ENCODE measurements around the gene ZNF225. TPM values are rescaled to one million over a fixed set of nuclear protein-coding genes. Genes with fewer than 3 reads are reported as not detected.

Gene ZNF225
- 5.7 and 6.1 TPM in 2 replicates for total RNA-seq (2012; rRNA removed)
- polyA plus RNA-seq (2012; rRNA removed), result 1.1 and 1.5 TPM in 2 replicates
- 0.15 and 0.26 TPM in 2 replicates for polyA plus RNA-seq (2012; cell fraction: cytosol; rRNA removed)
- polyA plus RNA-seq (2012; cell fraction: nucleus; rRNA removed; ENCODE audit: low replicate concordance), result 0.50 and 3.6 TPM in 2 replicates
- percentile 66 among the genes with signal in this experiment for Bru-seq, nascent RNA
- BruChase-seq, experiment 1, labeled RNA remaining after a 6-hour chase, result percentile 63 among the genes with signal in this experiment
- percentile 66 among the genes with signal in this experiment for BruChase-seq, experiment 2, labeled RNA remaining after a 2-hour chase
- long read RNA-seq, full-length matches to known transcripts, result 4 of 5 reads
- long read RNA-seq, partial matches to known transcripts, result 0 of 5 reads
- long read RNA-seq, other reads (novel, unspliced or antisense), result 1 of 5 reads

DNA sequence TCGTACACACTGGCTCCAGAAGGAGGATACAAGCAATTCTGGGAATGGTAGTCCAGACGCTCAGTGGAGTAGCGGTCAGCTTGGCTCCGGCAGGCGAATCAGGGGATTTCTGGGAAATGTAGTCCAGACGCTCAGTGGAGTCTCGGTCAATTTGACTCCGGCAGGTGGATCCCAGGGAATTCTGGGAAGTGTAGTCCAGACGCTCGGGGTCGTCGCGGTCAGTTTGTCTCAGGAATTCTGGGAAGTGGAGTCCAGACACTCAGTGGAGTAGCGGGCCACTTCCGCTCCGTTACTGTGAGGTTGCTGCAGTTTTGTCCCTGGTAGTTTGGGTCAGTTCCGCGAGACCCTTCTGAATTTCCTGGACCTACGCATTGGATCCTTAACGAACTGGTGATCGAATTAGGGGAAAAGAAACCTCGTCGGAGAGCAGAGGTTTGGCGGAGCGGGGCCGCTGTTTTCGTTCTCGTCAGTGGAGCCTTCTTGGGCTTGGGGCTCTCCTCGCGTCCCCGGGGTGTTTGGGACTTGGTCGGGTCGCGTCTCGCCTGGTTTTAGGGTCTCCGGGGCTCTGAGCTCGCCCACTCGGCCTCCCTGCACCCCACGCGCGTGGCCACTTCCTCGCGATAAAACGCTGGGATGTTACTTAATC lies at the start of gene ZNF225:
Gene ZNF225 (plus strand): TSS at position 262 of the 646 bp plus-strand sequence. CDS start 2,429 bp downstream, outside the sequence.
- Histone ChIP-seq H2BK20ac (ENCODE audit: low read depth, low read length) (no peak within 1 kb of the TSS), H3K18ac (ENCODE audit: low read depth, low read length) (peak within 1 kb of the TSS; percentile 26), H3K4me3 (ENCODE audit: insufficient read depth, low read depth, low read length) (peak within 1 kb of the TSS; percentile 70), H3K4me2 (ENCODE audit: low read depth, low read length) (peak within 1 kb of the TSS; percentile 92), H4K20me1 (ENCODE audit: insufficient read depth, low read length) (no peaks in the 10 kb centered on the region), H3K36me3 (ENCODE audit: control insufficient read depth, insufficient read depth, low read length) (peaks cover 9% of the 10 kb centered on the region), H3K23ac (ENCODE audit: low read depth, low read length) (peak within 1 kb of the TSS; percentile 75), H3K56ac (ENCODE audit: extremely low read depth, insufficient read depth, low read length) (peak within 1 kb of the TSS; percentile 48), H2AK5ac (ENCODE audit: low read depth, low read length) (no peak within 1 kb of the TSS), H4K8ac (ENCODE audit: low read depth in 2 of 2, low read length in 2 of 2) (peak within 1 kb of the TSS; percentile 37 to 86), H2BK5ac (ENCODE audit: low read depth, low read length, poor library complexity, severe bottlenecking) (peak within 1 kb of the TSS; percentile 62), H3K4me1 (ENCODE audit: control insufficient read depth, insufficient read depth, low read length) (no peaks in the 10 kb centered on the region), H2BK15ac (ENCODE audit: low read depth, low read length) (no peak within 1 kb of the TSS), H3K9ac (ENCODE audit: low read depth, low read length) (peak within 1 kb of the TSS; percentile 81), H3K27me3 (ENCODE audit: control insufficient read depth, insufficient read depth, low read length) (no peaks in the 10 kb centered on the region), H2AFZ (replicated peaks; ENCODE audit: low read length, poor library complexity) (peak within 1 kb of the TSS; percentile 96), H4K5ac (ENCODE audit: low read depth, low read length) (peak within 1 kb of the TSS; percentile 66), H4K91ac (ENCODE audit: insufficient read depth, low read depth, low read length) (peak within 1 kb of the TSS; percentile 49; the same call in 1 of the 2 replicates), H3K14ac (replicated peaks; ENCODE audit: low read depth, low read length) (peak within 1 kb of the TSS; percentile 88), H3K79me1 (ENCODE audit: low read depth in 1 of 2, low read length in 2 of 2) (peaks cover 4 to 28% of the 10 kb centered on the region in 2 experiments; a peak in 3 of 4 replicates), H2BK120ac (ENCODE audit: low read depth, low read length) (no peak within 1 kb of the TSS), H2AK9ac (replicated peaks; ENCODE audit: low read depth, low read length, poor library complexity) (peak within 1 kb of the TSS; percentile 83), H3K9me1 (ENCODE audit: insufficient read depth, low read length) (no peaks in the 10 kb centered on the region), H3K4ac (ENCODE audit: low read depth, low read length) (peak within 1 kb of the TSS; percentile 83), H3K27ac (ENCODE audit: insufficient read depth, low read length) (peak within 1 kb of the TSS; percentile 74), H3K9me3 (ENCODE audit: control insufficient read depth, insufficient read depth, low read length) (peaks cover 3% of the 10 kb centered on the region)
- dilution Hi-C loops (cut with HindIII; ENCODE audit: low sequenced_read_pairs, unreplicated experiment) (no loop called here), in situ Hi-C loops (cut with MboI; ENCODE audit: low sequenced_read_pairs) (no loop called here), intact Hi-C loops (cut with micrococcal nuclease) (loop anchor here (2.0 to 5.0 kb wide), 2 partner anchors 52 to 99 kb away; partner anchors contain the start of genes ZNF226 and ZNF227)
- BruUV-seq (replicated peaks), result no TSS peak
- POLR2A ChIA-PET (ENCODE audit: unreplicated experiment), result no interaction called here
- peak; percentile 99 for DNase-seq
- ATAC-seq (ENCODE audit: low read depth), result peak; percentile 94
- TF ChIP-seq POLR2A (IDR thresholded peaks at IDR 0.05; ENCODE audit: low read depth, low read length) (peak; percentile 65), MXI1 (IDR thresholded peaks at IDR 0.05; ENCODE audit: borderline replicate concordance, low read depth, low read length) (peak; percentile 12; the same call in 1 of the 2 replicates), CEBPB (IDR thresholded peaks at IDR 0.05; ENCODE audit: low read depth, low read length) (peak; percentile 53), MAFK (IDR thresholded peaks at IDR 0.05; ENCODE audit: low read depth, low read length) (no peak), RCOR1 (IDR thresholded peaks at IDR 0.05; ENCODE audit: insufficient replicate concordance, low read length) (no peak)
- TF ChIP-seq, protein P1, sequence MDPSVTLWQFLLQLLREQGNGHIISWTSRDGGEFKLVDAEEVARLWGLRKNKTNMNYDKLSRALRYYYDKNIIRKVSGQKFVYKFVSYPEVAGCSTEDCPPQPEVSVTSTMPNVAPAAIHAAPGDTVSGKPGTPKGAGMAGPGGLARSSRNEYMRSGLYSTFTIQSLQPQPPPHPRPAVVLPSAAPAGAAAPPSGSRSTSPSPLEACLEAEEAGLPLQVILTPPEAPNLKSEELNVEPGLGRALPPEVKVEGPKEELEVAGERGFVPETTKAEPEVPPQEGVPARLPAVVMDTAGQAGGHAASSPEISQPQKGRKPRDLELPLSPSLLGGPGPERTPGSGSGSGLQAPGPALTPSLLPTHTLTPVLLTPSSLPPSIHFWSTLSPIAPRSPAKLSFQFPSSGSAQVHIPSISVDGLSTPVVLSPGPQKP (IDR thresholded peaks at IDR 0.05; ENCODE audit: borderline replicate concordance, low read depth, low read length), result no peak
- TF ChIP-seq, protein P2, sequence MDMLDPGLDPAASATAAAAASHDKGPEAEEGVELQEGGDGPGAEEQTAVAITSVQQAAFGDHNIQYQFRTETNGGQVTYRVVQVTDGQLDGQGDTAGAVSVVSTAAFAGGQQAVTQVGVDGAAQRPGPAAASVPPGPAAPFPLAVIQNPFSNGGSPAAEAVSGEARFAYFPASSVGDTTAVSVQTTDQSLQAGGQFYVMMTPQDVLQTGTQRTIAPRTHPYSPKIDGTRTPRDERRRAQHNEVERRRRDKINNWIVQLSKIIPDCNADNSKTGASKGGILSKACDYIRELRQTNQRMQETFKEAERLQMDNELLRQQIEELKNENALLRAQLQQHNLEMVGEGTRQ (IDR thresholded peaks at IDR 0.05; ENCODE audit: low read depth, low read length), result peak; percentile 34
- CTCF ChIA-PET, result no interaction called here
- WGBS, 2 experiments (ENCODE audit: extremely low coverage in 2 of 2, insufficient read length in 1 of 2), result 0% methylated on average over 17 of the region's 44 CpGs; no CpG with 5 or more reads in 1 of the 2 experiments
